Neural cell (in vitro differentiated cells): Measurements from ENCODE around the gene WFDC10A.

Experiments
- CTCF ChIP-seq: fragments of 450-650 bp; IDR thresholded peaks from 2 replicates; pipeline ENCODE4 v1.5.1; 2014; ENCODE audit warnings: antibody characterized with exemption, mild to moderate bottlenecking, moderate library complexity; ENCODE audit not compliant: poor library complexity, severe bottlenecking
- EP300 ChIP-seq: fragments of 450-650 bp; conservative IDR thresholded peaks from 2 replicates; pipeline ENCODE4 v1.6.1; 2014; ENCODE audit warnings: antibody characterized with exemption, mild to moderate bottlenecking, moderate library complexity; ENCODE audit not compliant: poor library complexity, severe bottlenecking
- EZH2 ChIP-seq: fragments of 200-600, 300-800 bp; shearing (Covaris generic), sonication (generic); IDR thresholded peaks from 2 replicates; pipeline ENCODE4 v1.6.1; 2014; ENCODE audit warnings: antibody characterized with exemption, low read length, borderline replicate concordance, mild to moderate bottlenecking; ENCODE audit not compliant: insufficient read depth, poor library complexity, severe bottlenecking
- MXI1 ChIP-seq: fragments of 450-650 bp; conservative IDR thresholded peaks from 2 replicates; pipeline ENCODE4 v1.6.1; 2014; ENCODE audit warnings: antibody characterized with exemption, mild to moderate bottlenecking; ENCODE audit not compliant: poor library complexity, severe bottlenecking
- POLR2AphosphoS5 ChIP-seq: IDR thresholded peaks from 2 replicates; pipeline ENCODE4 v1.6.1; 2012
- RAD21 ChIP-seq: fragments of 450-650 bp; conservative IDR thresholded peaks from 2 replicates; pipeline ENCODE4 v1.6.1; 2014; ENCODE audit warnings: antibody characterized with exemption, mild to moderate bottlenecking, moderate library complexity
- REST ChIP-seq: IDR thresholded peaks from 2 replicates; pipeline ENCODE4 v1.6.1; 2012; ENCODE audit warnings: borderline replicate concordance
- SMC3 ChIP-seq: fragments of 450-650 bp; conservative IDR thresholded peaks from 2 replicates; pipeline ENCODE4 v1.6.1; 2014; ENCODE audit warnings: antibody characterized with exemption, mild to moderate bottlenecking, moderate library complexity; ENCODE audit not compliant: poor library complexity
- TAF1 ChIP-seq: IDR thresholded peaks from 2 replicates; pipeline ENCODE4 v1.6.1; 2012; ENCODE audit warnings: low read depth

GRCh38 chr20:45649312-45649863 is 19.8 kb downstream of the WFDC10A start:
- TF ChIP-seq EZH2 (no peak), CTCF (no peak), POLR2AphosphoS5 (no peak), RAD21 (no peak), EP300 (no peak), SMC3 (no peak), TAF1 (no peak), REST (no peak), MXI1 (no peak)
